Measurements from ENCODE around the gene BOLA1. TPM values are rescaled to one million over a fixed set of nuclear protein-coding genes. Genes with fewer than 3 reads are reported as not detected.

The BOLA1 gene, protein sequence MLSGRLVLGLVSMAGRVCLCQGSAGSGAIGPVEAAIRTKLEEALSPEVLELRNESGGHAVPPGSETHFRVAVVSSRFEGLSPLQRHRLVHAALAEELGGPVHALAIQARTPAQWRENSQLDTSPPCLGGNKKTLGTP
- total RNA-seq (2022; extraction: Qiagen RNA extraction; ENCODE audit: low read depth) = 14.1 to 26.8 TPM (median 24.1 TPM) in 5 replicates

GRCh38 chr1:149899460-149900284 lies at the start of gene BOLA1:
BOLA1 (plus strand) TSS chr1:149899568; CDS start chr1:149900060, 492 bp downstream.

DNA sequence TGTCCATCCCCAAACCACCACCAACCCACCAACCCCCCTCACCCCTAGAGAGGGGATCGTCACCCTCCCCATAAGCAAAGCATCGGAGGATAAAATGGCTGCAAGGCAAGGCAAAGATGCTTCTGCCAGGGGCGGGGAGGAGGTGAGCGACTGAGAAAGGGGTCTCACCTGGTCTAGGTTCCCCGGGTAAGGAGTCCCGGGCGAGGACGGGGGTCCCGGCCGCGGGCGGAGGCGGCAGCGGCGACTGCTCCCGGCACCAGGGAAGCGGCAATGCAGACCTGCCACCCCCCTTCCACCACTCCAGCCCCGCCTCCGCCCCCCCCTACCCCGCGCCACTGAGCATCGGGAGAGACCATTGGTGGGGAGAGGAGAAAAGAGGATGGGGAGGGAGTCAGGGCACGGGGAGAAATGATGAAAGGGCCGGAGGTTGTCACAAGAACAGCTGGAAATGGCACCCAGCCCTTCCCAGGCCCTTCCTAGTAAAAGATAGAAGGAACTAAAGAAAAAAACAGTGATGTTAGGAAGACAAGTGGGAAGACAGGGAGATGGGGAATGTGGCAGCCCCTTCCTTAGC lies 18.3 kb downstream of the BOLA1 start, which contains the start of gene SV2A:
SV2A (minus strand) TSS at position 274 of the 574 bp plus-strand sequence. CDS start 4,004 bp downstream, outside the sequence.

GRCh38 chr1:149927563-149928400 lies 28.4 kb downstream of the BOLA1 start, which contains the start of gene SF3B4:
SF3B4 (minus strand) TSS chr1:149927803; CDS start chr1:149927759, 44 bp downstream.

GRCh38 chr1:149936170-149936991 lies 37.0 kb downstream of the BOLA1 start, which contains the start of gene MTMR11:
MTMR11 (minus strand) TSS chr1:149936879; CDS start chr1:149936647, 232 bp downstream.

Other genes with a start within 250 kb of the BOLA1 start
- not detected in 5 replicates for gene FCGR1A, start 116.9 kb upstream of the BOLA1 start, total RNA-seq (2022; extraction: Qiagen RNA extraction; ENCODE audit: low read depth)
- 0.09 to 0.17 TPM (median 0.10 TPM) in 4 of 5 replicates, not detected in the other for gene SV2A, start 18.3 kb downstream of the BOLA1 start, total RNA-seq (2022; extraction: Qiagen RNA extraction; ENCODE audit: low read depth)
- 112 to 141 TPM (median 128 TPM) in 5 replicates for gene SF3B4, start 28.2 kb downstream of the BOLA1 start, total RNA-seq (2022; extraction: Qiagen RNA extraction; ENCODE audit: low read depth)
- gene MTMR11, start 37.3 kb downstream of the BOLA1 start, total RNA-seq (2022; extraction: Qiagen RNA extraction; ENCODE audit: low read depth) = 7.9 to 11.7 TPM (median 9.5 TPM) in 5 replicates
- gene OTUD7B, start 111.2 kb downstream of the BOLA1 start, total RNA-seq (2022; extraction: Qiagen RNA extraction; ENCODE audit: low read depth) = 9.7 to 15.6 TPM (median 13.2 TPM) in 5 replicates
- 13.7 to 18.7 TPM (median 17.0 TPM) in 5 replicates for gene VPS45, start 168.2 kb downstream of the BOLA1 start, total RNA-seq (2022; extraction: Qiagen RNA extraction; ENCODE audit: low read depth)

All from A549 treated with DMSO at 1 μM for 4 hours (cell line).